Endothelial cell of umbilical vein (primary cell): Measurements from ENCODE around the gene MLANA. TPM values are rescaled to one million over a fixed set of nuclear protein-coding genes. Genes with fewer than 3 reads are reported as not detected.

Experiments
- BruUV-seq: library from RNA; stranded (reverse); fragments of 400-500 nt; replicated peaks from 2 replicates; lab custom pipeline; 2021; lab: Mats Ljungman, UMichigan
- CTCF ChIA-PET: fragments of 300-600, 350-600 bp; sonication (Branson Sonifier 250); formaldehyde crosslinking; loops from one replicate; lab custom pipeline; 2021; ENCODE audit warnings: antibody characterized with exemption, inconsistent platforms; lab: Charles Lee
- POLR2A ChIA-PET: fragments of 300-600, 350-600 bp; sonication (Branson Sonifier 250); formaldehyde crosslinking; loops from one replicate; lab custom pipeline; 2021; ENCODE audit warnings: antibody characterized with exemption, inconsistent platforms; lab: Charles Lee
- DNase-seq: peaks from one replicate; pipeline ENCODE4 v3.0.0-alpha.2; 2011; ENCODE audit warnings: low read depth, low spot score
- FAIRE-seq: peaks from 2 replicates; lab custom pipeline; 2011; peaks lifted over from hg19 to GRCh38; lab: Jason Lieb, UNC
- H2AFZ ChIP-seq: 2 replicates; pipeline ENCODE4 v1.6.0; 2012; ENCODE audit warnings: low read depth, low read length, control low read depth, inconsistent platforms
- H3K27ac ChIP-seq: 2 replicates; pipeline ENCODE4 v1.5.1; 2011; ENCODE audit warnings: low read depth, mild to moderate bottlenecking, control low read depth, low read length, moderate library complexity; ENCODE audit not compliant: insufficient read depth
- H3K27me3 ChIP-seq, 2 experiments: 2 replicates each; pipeline versions ENCODE4 v1.6.0 to v1.6.1; 2011; ENCODE audit warnings: low read length in 2 of 2, mixed read lengths in 1 of 2; ENCODE audit not compliant: control insufficient read depth in 2 of 2, insufficient read depth in 2 of 2
- H3K36me3 ChIP-seq, 2 experiments: 2 replicates in 1 of 2; 3 replicates in 1 of 2; pipeline ENCODE4 v1.5.1; 2011; ENCODE audit warnings: low read length in 2 of 2, mild to moderate bottlenecking in 1 of 2, moderate library complexity in 1 of 2; ENCODE audit not compliant: control insufficient read depth in 2 of 2, insufficient read depth in 2 of 2; ENCODE audit errors: extremely low read depth in 1 of 2
- H3K4me1 ChIP-seq: 3 replicates; pipeline ENCODE4 v1.5.1; 2011; ENCODE audit warnings: mild to moderate bottlenecking, low read length; ENCODE audit not compliant: control insufficient read depth, insufficient read depth; ENCODE audit errors: extremely low read depth
- H3K4me2 ChIP-seq: 2 replicates; pipeline ENCODE4 v1.6.1; 2011; ENCODE audit warnings: low read length, control low read depth, mixed read lengths; ENCODE audit not compliant: insufficient read depth
- H3K4me3 ChIP-seq, 3 experiments: fragments of 200-600 bp in 1 of 3; sonication (generic), shearing (Covaris generic) in 1 of 3; replicated peaks in 1 of 3; 2 replicates each; pipeline ENCODE4 v1.5.1; 2011 to 2016; ENCODE audit warnings: control low read depth in 3 of 3, low read length in 3 of 3, mild to moderate bottlenecking in 2 of 3, inconsistent platforms in 1 of 3, low read depth in 1 of 3, moderate library complexity in 1 of 3; ENCODE audit not compliant: insufficient read depth in 1 of 3
- H3K79me2 ChIP-seq: 2 replicates; pipeline ENCODE4 v1.6.0; 2012; ENCODE audit warnings: low read length, inconsistent platforms; ENCODE audit not compliant: control insufficient read depth, insufficient read depth
- H3K9ac ChIP-seq: replicated peaks from 2 replicates; pipeline ENCODE3; 2011; ENCODE audit warnings: low read length, control low read depth; ENCODE audit not compliant: insufficient read depth; ENCODE audit errors: extremely low read depth
- H3K9me1 ChIP-seq: replicated peaks from 3 replicates; pipeline ENCODE4 v1.6.0; 2011; ENCODE audit warnings: mild to moderate bottlenecking, low read length; ENCODE audit not compliant: control insufficient read depth, insufficient read depth; ENCODE audit errors: extremely low read depth
- H3K9me3 ChIP-seq: replicated peaks from 2 replicates; pipeline ENCODE4 v1.5.1; 2012; ENCODE audit warnings: low read length, inconsistent platforms; ENCODE audit not compliant: control insufficient read depth, insufficient read depth
- H4K20me1 ChIP-seq: replicated peaks from 2 replicates; pipeline ENCODE3; 2011; ENCODE audit warnings: mild to moderate bottlenecking, low read length; ENCODE audit not compliant: control insufficient read depth, insufficient read depth; ENCODE audit errors: extremely low read depth
- CTCF ChIP-seq, 2 donors: IDR thresholded peaks; 1 replicate in 1 of 2; 2 replicates in 1 of 2; pipeline ENCODE4 v1.5.1; 2011; ENCODE audit warnings: low read length in 2 of 2, mild to moderate bottlenecking in 2 of 2, moderate library complexity in 2 of 2, control low read depth in 1 of 2, inconsistent platforms in 1 of 2, low read depth in 1 of 2; ENCODE audit not compliant: insufficient read depth in 1 of 2; ENCODE audit errors: extremely low read depth in 1 of 2
- JUN ChIP-seq: IDR thresholded peaks from 2 replicates; pipeline ENCODE4 v1.6.1; 2011; ENCODE audit warnings: borderline replicate concordance, low read depth; ENCODE audit not compliant: insufficient read length, insufficient read depth
- MAX ChIP-seq: IDR thresholded peaks from 2 replicates; pipeline ENCODE4 v1.6.1; 2011; ENCODE audit not compliant: insufficient read depth, insufficient read length
- MYC ChIP-seq: IDR thresholded peaks from one replicate; pipeline ENCODE4 v1.6.1; 2011; ENCODE audit warnings: mild to moderate bottlenecking, low read depth, low read length
- POLR2A ChIP-seq: IDR thresholded peaks from 2 replicates; pipeline ENCODE4 v1.6.1; 2012; ENCODE audit warnings: low read depth, mild to moderate bottlenecking, control low read depth, low read length
- dilution Hi-C: fragments of 300-500 bp; cut with MboI; formaldehyde crosslinking; loops from one replicate; pipeline ENCODE4 v1.15.0; 2019; ENCODE audit warnings: low sequenced_read_pairs; ENCODE audit not compliant: extremely low pct_ligation_motif_present
- intact Hi-C: fragments of 100-400 bp; cut with micrococcal nuclease; formaldehyde crosslinking; loops from one replicate; pipeline ENCODE4 v1.10.0; 2022
- polyA plus RNA-seq, 4 experiments: library from polyadenylated mRNA; depleted of rRNA in 3 of 4; stranded (reverse) in 3 of 4; unstranded in 1 of 4; fragments of >200 nt; gene quantifications; 2 replicates each; pipeline versions ENCODE4 v1.2.1 to v1.2.3, GENCODE V29; 2011 to 2012; ENCODE audit warnings: missing spikeins in 1 of 4
- total RNA-seq: library from RNA; stranded (reverse); gene quantifications from 2 replicates; pipeline ENCODE4 v1.2.3, GENCODE V29; 2021

The MLANA gene
- total and polyA plus RNA-seq, 2 donors (not counting 3 experiments of a cell fraction or from before 2014, with no cell fraction given) = not detected

- POLR2A ChIA-PET = no interaction called here
- dilution Hi-C loops = no loop called here
- H3K4me1 ChIP-seq = no peaks in the 10 kb centered on the region
- no peak overlapping the region for H3K4me3 ChIP-seq
- no peaks in the 10 kb centered on the region for H3K36me3 ChIP-seq
- no peaks in the 10 kb centered on the region for H3K79me2 ChIP-seq
- CTCF ChIA-PET = interaction anchor here (0.7 to 1.0 kb wide), 2 partner anchors 8 to 13 kb away, joined by 3 read pairs; no protein-coding TSS in a partner anchor
- H2AFZ ChIP-seq = no peak overlapping the region
- no peaks in the 10 kb centered on the region for H3K9me3 ChIP-seq
- H3K9ac ChIP-seq = no peak overlapping the region
- no peaks in the 10 kb centered on the region for H3K27me3 ChIP-seq
- H4K20me1 ChIP-seq = no peaks in the 10 kb centered on the region
- FAIRE-seq (no peak), DNase-seq (no peak)
- H3K27ac ChIP-seq = no peak overlapping the region
- H3K9me1 ChIP-seq = no peaks in the 10 kb centered on the region
- BruUV-seq = no TSS peak
- TF ChIP-seq POLR2A (no peak), CTCF (IDR thresholded peaks at IDR 0.05; ENCODE audit: extremely low read depth in 1 of 2, insufficient read depth in 1 of 2, low read depth in 1 of 2, low read length in 2 of 2) (no peak), MAX (no peak), JUN (no peak), MYC (no peak)
- intact Hi-C loops = no loop called here
- no peak overlapping the region for H3K4me2 ChIP-seq
Measured at GRCh38 chr9:5958273-5958672, 67.6 kb downstream of the MLANA start.

Other genes starting within 250 kb of the MLANA start
- 16.6 and 20.1 TPM in 2 replicates for gene ERMP1, start 57.8 kb upstream of the MLANA start, total RNA-seq
- gene ERMP1, start 57.8 kb upstream of the MLANA start, polyA plus RNA-seq = 7.7 and 9.7 TPM in 2 replicates
- 20.9 and 21.9 TPM in 2 replicates for gene RANBP6, start 124.7 kb downstream of the MLANA start, total RNA-seq
- 3.8 and 5.3 TPM in 2 replicates for gene RANBP6, start 124.7 kb downstream of the MLANA start, polyA plus RNA-seq